ENCODE measurements around the gene FOXL1. TPM values are rescaled to one million over a fixed set of nuclear protein-coding genes. Genes with fewer than 3 reads are reported as not detected.

FOXL1 gene
- total and polyA plus RNA-seq, 9 of the 15 experiments (the other 6 are each of a cell fraction or from before 2014, with no cell fraction given) = not detected

GRCh38 chr16:86622700-86623615 is 44.6 kb downstream of the FOXL1 start:
- FAIRE-seq (no peak), ATAC-seq (no peak), DNase-seq (ENCODE audit: extremely low read depth in 1 of 4, low spot score in 3 of 4) (no peak)
- Histone ChIP-seq H3K79me2 (ENCODE audit: control insufficient read depth, insufficient read depth, low read length) (no peaks in the 10 kb centered on the region), H4K20me1 (replicated peaks; ENCODE audit: control insufficient read depth, insufficient read depth, low read length) (0 out of 2 replicates have a peak, but pooled peaks cover 10% of the 10 kb centered on the region), H3K4me2 (ENCODE audit: insufficient read depth, low read length) (no peak overlapping the region), H3K27ac (ENCODE audit: extremely low read depth, low read depth, low read length) (no peak overlapping the region), H3K4me1 (replicated peaks in 1 of 2; ENCODE audit: control insufficient read depth in 2 of 2, insufficient read depth in 2 of 2, low read length in 2 of 2) (peaks cover 0 to 8% of the 10 kb centered on the region in 2 experiments; a peak in 3 of 5 replicates), H2AFZ (ENCODE audit: low read depth, low read length) (no peak overlapping the region), H3K36me3 (ENCODE audit: control insufficient read depth, insufficient read depth, low read length) (no peaks in the 10 kb centered on the region), H3K9ac (ENCODE audit: insufficient read depth in 1 of 2, low read depth in 2 of 2, low read length in 2 of 2) (no peak overlapping the region), H3K4me3 (no peak overlapping the region), H3K9me3 (replicated peaks; ENCODE audit: control insufficient read depth, insufficient read depth, low read depth, low read length) (no peaks in the 10 kb centered on the region), H3K9me1 (ENCODE audit: control insufficient read depth, insufficient read depth, low read length) (no peaks in the 10 kb centered on the region), H3K27me3 (ENCODE audit: control insufficient read depth in 2 of 2, insufficient read depth in 2 of 2, low read length in 2 of 2) (peaks cover 17 to 70% of the 10 kb centered on the region in 2 experiments)
- intact Hi-C loops (cut with micrococcal nuclease) (no loop called here), in situ Hi-C loops (cut with MboI) (no loop called here)
- CTCF ChIA-PET (ENCODE audit: low intra/inter-chr PET ratio) = interaction anchor here (0.5 kb wide), 1 partner anchor 59 kb away, joined by 5 read pairs; no protein-coding TSS in a partner anchor
- POLR2A ChIA-PET = interaction anchor here (1.1 kb wide), 1 partner anchor 30 kb away, joined by 3 read pairs; no protein-coding TSS in a partner anchor
- no TSS peak for BruUV-seq (replicated peaks)
- 2% methylated on average over 16 of the region's 16 CpGs for WGBS (ENCODE audit: insufficient coverage, low coverage, missing lambda C conversion rate)
- TF ChIP-seq ZNF512 (tag; IDR thresholded peaks at IDR 0.05) = peak; percentile 72
- TF ChIP-seq MTF1 (CRISPR knock-in tag; IDR thresholded peaks at IDR 0.05; ENCODE audit: borderline replicate concordance) = no peak
- TF ChIP-seq TCF3 (CRISPR knock-in tag; IDR thresholded peaks at IDR 0.05) = peak; percentile 52
- TF ChIP-seq TEAD4 (IDR thresholded peaks at IDR 0.05; ENCODE audit: low read length) = no peak
- no peak for TF ChIP-seq TEAD4 (CRISPR knock-in tag; IDR thresholded peaks at IDR 0.05; ENCODE audit: borderline replicate concordance)
- TF ChIP-seq PTRF (tag; IDR thresholded peaks at IDR 0.05) = no peak
- no peak for TF ChIP-seq POLR2AphosphoS2 (IDR thresholded peaks at IDR 0.05; ENCODE audit: low read length)
- TF ChIP-seq HCFC1 (IDR thresholded peaks at IDR 0.05; ENCODE audit: low read depth, low read length) = no peak
- TF ChIP-seq CLOCK (CRISPR knock-in tag; IDR thresholded peaks at IDR 0.05; ENCODE audit: borderline replicate concordance) = no peak
- TF ChIP-seq FOXA3 (CRISPR knock-in tag; conservative IDR thresholded peaks at IDR 0.05 in 1 of 2, IDR thresholded peaks at IDR 0.05 in 1 of 2) = no peak
- TF ChIP-seq CREB3 (tag; conservative IDR thresholded peaks at IDR 0.05; ENCODE audit: low read depth) = no peak
- peak; percentile 44; the same call in 1 of the 2 replicates for TF ChIP-seq CBFA2T3 (IDR thresholded peaks at IDR 0.05)
- no peak for TF ChIP-seq RNF2 (IDR thresholded peaks at IDR 0.05)
- no peak for TF ChIP-seq ARID1B (IDR thresholded peaks at IDR 0.05)
- no peak for TF ChIP-seq RBM25 (IDR thresholded peaks at IDR 0.05; ENCODE audit: low read depth, low read length, severe bottlenecking)
- TF ChIP-seq HNRNPLL (IDR thresholded peaks at IDR 0.05; ENCODE audit: low read depth, low read length, poor library complexity, severe bottlenecking) = no peak

Data from K562 (cell line).